ENCODE measurements around the gene ARL15.

DNA sequence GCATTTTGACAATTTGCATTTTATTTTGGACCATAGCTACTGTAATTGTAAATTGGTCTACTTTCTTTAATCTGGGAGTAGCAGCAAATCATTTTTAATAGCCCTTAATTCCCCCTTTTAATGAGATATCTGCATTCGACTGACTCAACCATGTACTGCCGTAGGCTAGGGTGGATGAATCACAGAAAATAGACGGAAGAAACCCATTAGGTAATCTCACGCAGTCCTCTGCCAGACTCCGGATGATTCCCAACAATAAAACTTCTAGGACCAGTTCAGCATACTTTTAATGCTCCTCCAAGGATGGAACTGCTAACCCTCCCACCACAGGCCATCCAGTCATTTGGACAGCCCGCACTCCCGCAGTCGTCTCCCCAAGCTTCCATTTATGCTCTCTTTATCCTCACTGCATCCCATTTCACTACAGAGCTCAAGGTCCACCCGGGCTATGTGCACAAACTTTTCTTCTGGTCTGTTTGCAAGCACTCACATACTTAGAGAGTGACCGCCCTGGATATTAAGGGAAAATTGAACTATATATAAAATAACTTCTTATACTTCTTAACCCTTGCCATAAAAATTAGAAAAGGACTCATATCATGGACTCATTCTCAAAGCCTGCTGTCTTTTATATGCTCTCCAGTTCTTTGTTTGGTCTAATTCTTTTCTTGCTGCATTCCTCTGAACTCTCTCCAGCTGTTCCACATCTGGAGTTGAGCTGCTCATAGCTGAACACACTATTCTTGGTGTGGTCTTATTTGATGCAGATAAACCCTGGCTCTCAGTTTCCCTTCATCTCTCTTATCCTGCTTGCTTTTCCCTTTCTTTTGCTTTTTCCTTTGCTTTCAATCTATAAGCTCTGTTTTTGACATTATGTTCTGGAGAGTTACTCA lies 326.6 kb downstream of the ARL15 start:
- TF ChIP-seq RNF2 (IDR thresholded peaks at IDR 0.05; ENCODE audit: borderline replicate concordance, low read depth, low read length, missing control alignments, poor library complexity, severe bottlenecking) (no peak), BRCA1 (IDR thresholded peaks at IDR 0.05; ENCODE audit: low read depth, low read length) (no peak), YY1 (IDR thresholded peaks at IDR 0.05; ENCODE audit: low read depth, low read length) (no peak), POU5F1 (IDR thresholded peaks at IDR 0.05; ENCODE audit: low read depth, low read length) (no peak), CHD1 (IDR thresholded peaks at IDR 0.05; ENCODE audit: low read depth, low read length) (no peak), USF2 (IDR thresholded peaks at IDR 0.05; ENCODE audit: low read length) (no peak), BACH1 (IDR thresholded peaks at IDR 0.05; ENCODE audit: low read length) (no peak), CHD2 (IDR thresholded peaks at IDR 0.05; ENCODE audit: low read length) (no peak), KDM5A (IDR thresholded peaks at IDR 0.05; ENCODE audit: low read length) (no peak), TAF1 (IDR thresholded peaks at IDR 0.05; ENCODE audit: low read depth, low read length) (no peak), CTCF (IDR thresholded peaks at IDR 0.05; ENCODE audit: control extremely low read depth in 1 of 3, insufficient read depth in 1 of 3, low read depth in 1 of 3, low read length in 3 of 3) (no peak), JUN (IDR thresholded peaks at IDR 0.05; ENCODE audit: low read depth, low read length) (no peak), RBBP5 (IDR thresholded peaks at IDR 0.05; ENCODE audit: borderline replicate concordance, low read depth, low read length) (no peak)

Data from H1 (cell line).